ENCODE results near the gene ACSL5.

Gene ACSL5

DNA sequence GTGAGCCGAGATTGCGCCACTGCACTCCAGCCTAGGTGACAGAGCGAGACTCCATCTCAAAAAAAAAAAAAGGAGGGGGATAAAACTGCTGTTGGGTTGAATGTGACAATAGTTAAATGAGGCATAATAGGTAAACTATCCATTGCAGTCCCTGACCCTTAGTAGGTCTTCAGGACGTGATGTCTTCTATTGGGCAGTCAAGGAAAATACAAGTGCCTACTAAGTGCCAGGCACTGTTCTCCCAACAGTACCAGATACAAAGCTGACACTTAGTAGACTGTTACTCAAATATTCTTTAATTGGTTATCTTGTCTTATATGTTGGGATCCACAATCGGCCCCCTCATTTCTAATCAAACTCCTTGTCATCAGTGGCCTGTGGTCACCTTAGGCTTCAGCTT lies 27.1 kb upstream of the ACSL5 start:
- no peaks in the 10 kb centered on the region for H3K9me3 ChIP-seq
- no peaks in the 10 kb centered on the region for H3K36me3 ChIP-seq
- H3K27me3 ChIP-seq: no peaks in the 10 kb centered on the region
- H3K4me3 ChIP-seq: no peak overlapping the region
- TF ChIP-seq, protein P1, sequence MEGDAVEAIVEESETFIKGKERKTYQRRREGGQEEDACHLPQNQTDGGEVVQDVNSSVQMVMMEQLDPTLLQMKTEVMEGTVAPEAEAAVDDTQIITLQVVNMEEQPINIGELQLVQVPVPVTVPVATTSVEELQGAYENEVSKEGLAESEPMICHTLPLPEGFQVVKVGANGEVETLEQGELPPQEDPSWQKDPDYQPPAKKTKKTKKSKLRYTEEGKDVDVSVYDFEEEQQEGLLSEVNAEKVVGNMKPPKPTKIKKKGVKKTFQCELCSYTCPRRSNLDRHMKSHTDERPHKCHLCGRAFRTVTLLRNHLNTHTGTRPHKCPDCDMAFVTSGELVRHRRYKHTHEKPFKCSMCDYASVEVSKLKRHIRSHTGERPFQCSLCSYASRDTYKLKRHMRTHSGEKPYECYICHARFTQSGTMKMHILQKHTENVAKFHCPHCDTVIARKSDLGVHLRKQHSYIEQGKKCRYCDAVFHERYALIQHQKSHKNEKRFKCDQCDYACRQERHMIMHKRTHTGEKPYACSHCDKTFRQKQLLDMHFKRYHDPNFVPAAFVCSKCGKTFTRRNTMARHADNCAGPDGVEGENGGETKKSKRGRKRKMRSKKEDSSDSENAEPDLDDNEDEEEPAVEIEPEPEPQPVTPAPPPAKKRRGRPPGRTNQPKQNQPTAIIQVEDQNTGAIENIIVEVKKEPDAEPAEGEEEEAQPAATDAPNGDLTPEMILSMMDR (IDR thresholded peaks at IDR 0.05): no peak
- H3K4me1 ChIP-seq: no peaks in the 10 kb centered on the region
- intact Hi-C loops (cut with DNase I; ENCODE audit: low total_unique reads): no loop called here
- no peak overlapping the region for H3K27ac ChIP-seq
- DNase-seq: no peak

DNA sequence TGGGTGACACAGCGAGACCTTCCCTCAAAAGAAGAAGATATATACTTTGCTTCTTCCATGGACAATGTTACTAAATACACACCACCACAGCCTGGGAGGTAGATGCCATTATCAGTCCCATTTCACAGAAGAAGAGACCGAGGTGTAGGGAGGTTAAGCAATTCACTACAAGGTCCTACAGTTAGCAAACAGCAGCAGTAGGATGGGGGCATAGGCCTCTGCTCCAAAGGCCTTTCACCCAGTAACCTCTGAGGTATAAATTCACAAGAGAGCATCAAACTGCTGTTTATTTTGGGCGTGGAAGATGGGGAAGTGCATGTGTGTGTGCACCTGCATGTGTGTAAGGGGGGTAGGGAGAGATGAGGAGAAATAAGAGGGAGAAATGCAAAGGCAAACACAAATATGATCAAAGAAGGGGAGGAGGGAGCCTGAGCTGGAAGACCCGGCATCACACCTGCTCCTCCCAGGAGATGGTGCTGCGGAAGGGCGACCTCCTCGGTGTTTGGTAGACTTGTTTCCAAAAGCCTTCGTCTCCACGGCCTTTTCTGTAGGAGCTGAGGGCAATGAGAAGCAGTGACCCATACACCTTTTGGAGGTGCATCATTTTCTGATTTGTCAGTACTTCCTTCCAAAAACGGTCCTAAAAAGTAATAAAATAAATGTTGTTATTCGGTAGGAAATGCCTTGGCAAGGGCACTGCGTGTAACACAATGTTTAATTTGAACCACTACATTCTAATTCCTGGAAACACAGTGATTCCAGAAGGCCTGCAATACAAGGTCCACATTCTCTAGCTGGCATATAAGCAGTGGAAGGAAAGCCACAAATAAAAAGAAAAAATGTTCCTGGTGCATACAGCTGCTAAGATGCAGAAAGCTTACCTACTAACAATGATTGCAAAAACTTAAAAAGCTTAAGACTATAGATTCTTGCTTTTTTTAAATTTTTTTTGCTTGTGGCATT lies 25.9 kb upstream of the ACSL5 start:
- intact Hi-C loops (cut with DNase I; ENCODE audit: low total_unique reads): no loop called here
- no peaks in the 10 kb centered on the region for H3K27me3 ChIP-seq

DNA sequence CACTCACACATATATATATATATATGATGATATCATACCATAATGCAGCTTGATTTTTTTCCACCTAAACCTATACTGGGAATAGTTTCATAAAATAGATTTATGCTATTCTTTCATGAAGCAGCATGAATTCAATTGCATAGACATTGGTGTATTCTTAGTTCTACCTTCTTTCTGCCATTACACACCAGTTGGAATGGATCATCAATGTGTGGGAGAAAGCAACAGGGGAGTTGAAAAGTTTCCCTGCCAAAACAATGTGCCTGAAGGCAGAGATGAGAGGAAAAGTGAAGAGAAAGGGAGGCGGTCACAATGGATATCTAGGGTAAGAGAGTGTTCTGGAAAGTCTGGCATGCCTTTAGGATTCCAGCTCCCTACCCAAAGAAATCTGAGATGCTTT lies 25.2 kb upstream of the ACSL5 start:
- Histone ChIP-seq H3K27me3 (no peaks in the 10 kb centered on the region), H3K9me3 (no peaks in the 10 kb centered on the region), H3K27ac (no peak overlapping the region), H3K4me3 (no peak overlapping the region), H3K36me3 (no peaks in the 10 kb centered on the region), H3K4me1 (no peaks in the 10 kb centered on the region)
- no peak for DNase-seq
- intact Hi-C loops (cut with DNase I; ENCODE audit: low total_unique reads): no loop called here
- TF ChIP-seq, protein P1 (IDR thresholded peaks at IDR 0.05): no peak

More for the DNA sequence above, 25.9 kb upstream of the ACSL5 start:
- H3K9me3 ChIP-seq: no peaks in the 10 kb centered on the region
- H3K4me1 ChIP-seq: no peaks in the 10 kb centered on the region
- no peaks in the 10 kb centered on the region for H3K36me3 ChIP-seq
- DNase-seq: no peak
- H3K27ac ChIP-seq: no peak overlapping the region
- TF ChIP-seq, protein P1 (IDR thresholded peaks at IDR 0.05): no peak
- no peak overlapping the region for H3K4me3 ChIP-seq

DNA sequence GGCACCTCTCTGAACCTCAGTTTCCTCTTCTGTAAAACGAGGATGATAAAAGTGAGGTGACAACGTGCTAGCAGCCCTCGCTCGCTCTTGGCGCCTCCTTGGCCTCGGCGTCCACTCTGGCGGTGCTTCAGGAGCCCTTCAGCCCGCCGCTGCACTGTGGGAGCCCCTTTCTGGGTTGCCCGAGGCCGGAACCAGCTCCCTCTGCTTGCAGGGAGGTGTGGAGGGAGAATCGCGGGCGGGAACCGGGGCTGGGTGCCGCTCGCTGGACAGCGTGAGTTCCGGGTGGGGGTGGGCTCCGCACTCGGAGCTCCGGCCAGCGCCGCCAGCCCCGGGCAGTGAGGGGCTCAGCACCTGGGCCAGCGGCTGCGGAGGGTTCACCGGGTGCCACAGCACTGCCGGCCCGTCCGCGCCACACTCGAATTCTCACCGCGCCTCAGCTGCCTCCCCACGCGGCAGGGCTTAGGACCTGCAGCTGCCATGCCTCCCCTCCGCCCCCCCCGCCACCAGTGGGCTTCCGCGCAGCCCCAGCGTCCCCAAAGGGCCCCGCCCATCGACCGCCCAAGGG lies 24.3 kb upstream of the ACSL5 start:
- intact Hi-C loops (cut with DNase I; ENCODE audit: low total_unique reads): no loop called here

DNA sequence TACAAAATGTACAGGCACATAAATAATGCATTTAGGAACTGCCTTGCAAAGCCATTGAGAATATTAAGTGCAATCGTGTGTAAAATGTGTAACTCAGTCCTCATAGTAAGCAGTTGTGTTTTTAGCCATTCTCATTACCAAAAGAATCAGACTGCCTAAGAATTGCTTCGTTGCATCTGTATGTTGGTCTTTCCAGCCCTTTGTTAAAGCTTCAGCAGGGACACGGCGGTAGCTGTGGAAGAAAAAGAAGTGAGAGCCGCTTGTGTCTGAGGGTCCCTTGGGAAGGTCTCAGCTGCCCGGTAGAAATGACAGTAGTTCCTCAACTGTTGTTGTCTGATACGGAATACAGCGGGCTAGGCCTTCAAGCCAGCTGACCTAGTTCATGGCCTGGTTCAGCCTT lies 22.8 kb upstream of the ACSL5 start:
- no peak overlapping the region for H3K27ac ChIP-seq
- no peak for DNase-seq

More for the DNA sequence above, 24.3 kb upstream of the ACSL5 start:
- Histone ChIP-seq H3K36me3 (no peaks in the 10 kb centered on the region), H3K4me1 (no peaks in the 10 kb centered on the region), H3K27me3 (no peaks in the 10 kb centered on the region), H3K4me3 (no peak overlapping the region), H3K9me3 (no peaks in the 10 kb centered on the region), H3K27ac (no peak overlapping the region)
- no peak for DNase-seq
- TF ChIP-seq, protein P1 (IDR thresholded peaks at IDR 0.05): no peak

More for the DNA sequence above, 22.8 kb upstream of the ACSL5 start:
- intact Hi-C loops (cut with DNase I; ENCODE audit: low total_unique reads): no loop called here
- Histone ChIP-seq H3K4me3 (no peak overlapping the region), H3K9me3 (no peaks in the 10 kb centered on the region), H3K4me1 (no peaks in the 10 kb centered on the region), H3K27me3 (no peaks in the 10 kb centered on the region), H3K36me3 (no peaks in the 10 kb centered on the region)
- TF ChIP-seq, protein P1 (IDR thresholded peaks at IDR 0.05): no peak

Data from tibial artery (tissue), 4 donors.